Memory B cell (primary cell): ENCODE data around the gene IKZF4.
"Not testable (repeated sequence)": the region's sequence is repeated elsewhere in the genome, so short reads cannot be mapped to it uniquely, and the experiment has no call there.

ENCODE experiments used
- ATAC-seq: fragments of 150-1000 bp; cut with Tn5 transposase; 2 replicates; pipeline ENCODE4 v1.10.0; 2021; ENCODE audit warnings: low read depth, mild to moderate bottlenecking, moderate library complexity
- DNase-seq, 2 donors: peaks; one replicate each; pipeline ENCODE4 v3.0.0; 2022; ENCODE audit warnings: low spot score in 2 of 2
- H3K27ac Mint-ChIP-seq: one replicate; pipeline ENCODE4 v1.8.0; 2022; ENCODE audit warnings: mild to moderate bottlenecking, moderate library complexity, mixed read lengths
- H3K27me3 Mint-ChIP-seq: one replicate; pipeline ENCODE4 v1.8.0; 2022; ENCODE audit warnings: mixed read lengths
- H3K36me3 Mint-ChIP-seq: one replicate; pipeline ENCODE4 v1.8.0; 2022; ENCODE audit warnings: mild to moderate bottlenecking, mixed read lengths
- H3K4me1 Mint-ChIP-seq: one replicate; pipeline ENCODE4 v1.8.0; 2022; ENCODE audit warnings: mixed read lengths
- H3K4me3 Mint-ChIP-seq: one replicate; pipeline ENCODE4 v1.8.0; 2022; ENCODE audit warnings: mild to moderate bottlenecking, moderate library complexity, mixed read lengths
- H3K9me3 Mint-ChIP-seq: one replicate; pipeline ENCODE4 v1.8.0; 2022; ENCODE audit warnings: mixed read lengths

IKZF4 gene

GRCh38 chr12:56020423-56021184, at the start of gene IKZF4:
TSS of gene IKZF4 (plus strand) at chr12:56021043. CDS start at chr12:56021494, 451 bp downstream.
- Mint-ChIP-seq H3K27me3 (peaks cover 2% of the 10 kb centered on the region), H3K27ac (no peak within 1 kb of the TSS), H3K4me3 (peak within 1 kb of the TSS; percentile 66), H3K9me3 (no peaks in the 10 kb centered on the region), H3K4me1 (peaks cover 8% of the 10 kb centered on the region), H3K36me3 (peaks cover 7% of the 10 kb centered on the region)
- ATAC-seq (peak; percentile 24), DNase-seq (no peak)

GRCh38 chr12:55972042-55972441, 48.8 kb upstream of the IKZF4 start:
- Mint-ChIP-seq H3K4me1 (peaks cover 18% of the 10 kb centered on the region), H3K4me3 (no peak overlapping the region), H3K9me3 (no peaks in the 10 kb centered on the region), H3K27me3 (no peaks in the 10 kb centered on the region), H3K27ac (no peak overlapping the region), H3K36me3 (no peaks in the 10 kb centered on the region)
- no peak for DNase-seq
- ATAC-seq, result no peak

GRCh38 chr12:55972456-55972855, 48.4 kb upstream of the IKZF4 start:
- H3K4me1 Mint-ChIP-seq, result peaks cover 14% of the 10 kb centered on the region
- H3K9me3 Mint-ChIP-seq, result no peaks in the 10 kb centered on the region
- ATAC-seq, result no peak
- H3K4me3 Mint-ChIP-seq, result no peak overlapping the region
- H3K36me3 Mint-ChIP-seq, result no peaks in the 10 kb centered on the region
- no peak for DNase-seq
- no peaks in the 10 kb centered on the region for H3K27me3 Mint-ChIP-seq
- H3K27ac Mint-ChIP-seq, result no peak overlapping the region

- ATAC-seq (no peak), DNase-seq (no peak)
- no peaks in the 10 kb centered on the region for H3K36me3 Mint-ChIP-seq
- no peaks in the 10 kb centered on the region for H3K9me3 Mint-ChIP-seq
- H3K27me3 Mint-ChIP-seq, result no peaks in the 10 kb centered on the region
- H3K4me3 Mint-ChIP-seq, result no peak overlapping the region
- peaks cover 8% of the 10 kb centered on the region for H3K4me1 Mint-ChIP-seq
- no peak overlapping the region for H3K27ac Mint-ChIP-seq
Observed at GRCh38 chr12:55972911-55973598, 47.8 kb upstream of the IKZF4 start.

GRCh38 chr12:55973599-55974307, 47.1 kb upstream of the IKZF4 start, which contains the start of gene RAB5B:
TSS of gene RAB5B (plus strand) at chr12:55974078. CDS start at chr12:55986961, 12,883 bp downstream.
- peak; percentile 87 for ATAC-seq
- peaks cover 6% of the 10 kb centered on the region for H3K4me1 Mint-ChIP-seq
- no peaks in the 10 kb centered on the region for H3K9me3 Mint-ChIP-seq
- H3K36me3 Mint-ChIP-seq, result peaks cover 3% of the 10 kb centered on the region
- peak; percentile 79 to 96 for DNase-seq
- no peak within 1 kb of the TSS for H3K4me3 Mint-ChIP-seq
- no peaks in the 10 kb centered on the region for H3K27me3 Mint-ChIP-seq
- no peak within 1 kb of the TSS for H3K27ac Mint-ChIP-seq

GRCh38 chr12:55974308-55974730, 46.5 kb upstream of the IKZF4 start:
- H3K4me1 Mint-ChIP-seq, result peaks cover 10% of the 10 kb centered on the region
- peaks cover 3% of the 10 kb centered on the region for H3K36me3 Mint-ChIP-seq
- no peak overlapping the region for H3K27ac Mint-ChIP-seq
- H3K4me3 Mint-ChIP-seq, result no peak overlapping the region
- H3K9me3 Mint-ChIP-seq, result no peaks in the 10 kb centered on the region
- H3K27me3 Mint-ChIP-seq, result no peaks in the 10 kb centered on the region
- ATAC-seq (no peak), DNase-seq (no peak)

GRCh38 chr12:55978393-55978792, 42.5 kb upstream of the IKZF4 start:
- H3K4me1 Mint-ChIP-seq, result peaks cover 22% of the 10 kb centered on the region
- DNase-seq, result no peak
- H3K36me3 Mint-ChIP-seq, result peaks cover 8% of the 10 kb centered on the region
- H3K4me3 Mint-ChIP-seq, result no peak overlapping the region
- H3K9me3 Mint-ChIP-seq, result no peaks in the 10 kb centered on the region
- H3K27ac Mint-ChIP-seq, result no peak overlapping the region
- ATAC-seq, result no peak
- no peaks in the 10 kb centered on the region for H3K27me3 Mint-ChIP-seq

- no peaks in the 10 kb centered on the region for H3K27me3 Mint-ChIP-seq
- DNase-seq, result no peak
- no peak overlapping the region for H3K4me3 Mint-ChIP-seq
- ATAC-seq, result no peak
- H3K36me3 Mint-ChIP-seq, result peaks cover 8% of the 10 kb centered on the region
- H3K9me3 Mint-ChIP-seq, result no peaks in the 10 kb centered on the region
- peaks cover 26% of the 10 kb centered on the region for H3K4me1 Mint-ChIP-seq
- no peak overlapping the region for H3K27ac Mint-ChIP-seq
Observed at GRCh38 chr12:55979069-55979468, 41.8 kb upstream of the IKZF4 start.

GRCh38 chr12:55981882-55982281, 39.0 kb upstream of the IKZF4 start:
- not testable (repeated sequence) for H3K27ac Mint-ChIP-seq, H3K36me3 Mint-ChIP-seq, H3K27me3 Mint-ChIP-seq, DNase-seq, H3K4me3 Mint-ChIP-seq, H3K9me3 Mint-ChIP-seq, ATAC-seq
- H3K4me1 Mint-ChIP-seq, result peaks cover 20% of the 10 kb centered on the region

- Mint-ChIP-seq H3K36me3 (peaks cover 10% of the 10 kb centered on the region), H3K27me3 (no peaks in the 10 kb centered on the region), H3K4me3 (peak overlapping the region; percentile 25), H3K4me1 (peaks cover 20% of the 10 kb centered on the region), H3K27ac (no peak overlapping the region), H3K9me3 (no peaks in the 10 kb centered on the region)
- DNase-seq, result no peak
- peak; percentile 85 for ATAC-seq
Observed at GRCh38 chr12:55982319-55982936, 38.4 kb upstream of the IKZF4 start.

- no peaks in the 10 kb centered on the region for H3K9me3 Mint-ChIP-seq
- no peak for DNase-seq
- H3K27ac Mint-ChIP-seq, result peak overlapping the region; percentile 10
- no peak overlapping the region for H3K4me3 Mint-ChIP-seq
- peaks cover 9% of the 10 kb centered on the region for H3K36me3 Mint-ChIP-seq
- peaks cover 20% of the 10 kb centered on the region for H3K4me1 Mint-ChIP-seq
- no peaks in the 10 kb centered on the region for H3K27me3 Mint-ChIP-seq
- peak; percentile 74 for ATAC-seq
Observed at GRCh38 chr12:55983232-55983842, 37.5 kb upstream of the IKZF4 start.

GRCh38 chr12:55984861-55985260, 36.0 kb upstream of the IKZF4 start:
- Mint-ChIP-seq H3K9me3 (no peaks in the 10 kb centered on the region), H3K27me3 (no peaks in the 10 kb centered on the region), H3K27ac (no peak overlapping the region), H3K36me3 (peaks cover 12% of the 10 kb centered on the region), H3K4me1 (peaks cover 12% of the 10 kb centered on the region), H3K4me3 (no peak overlapping the region)
- DNase-seq (no peak), ATAC-seq (no peak)

- no peak overlapping the region for H3K27ac Mint-ChIP-seq
- DNase-seq (no peak), ATAC-seq (no peak)
- no peaks in the 10 kb centered on the region for H3K27me3 Mint-ChIP-seq
- H3K4me1 Mint-ChIP-seq, result peaks cover 9% of the 10 kb centered on the region
- peaks cover 12% of the 10 kb centered on the region for H3K36me3 Mint-ChIP-seq
- H3K4me3 Mint-ChIP-seq, result no peak overlapping the region
- H3K9me3 Mint-ChIP-seq, result no peaks in the 10 kb centered on the region
Observed at GRCh38 chr12:55985341-55985740, 35.5 kb upstream of the IKZF4 start.
